Cerebellar cortex (tissue), 1 donor: ENCODE results near the gene ZNF212.
"Not testable (repeated sequence)": the region's sequence is repeated elsewhere in the genome, so short reads cannot be mapped to it uniquely, and the experiment has no call there.

Experiments
- DNase-seq: peaks from one replicate; pipeline ENCODE4 v3.0.0-alpha.2; 2015; ENCODE audit warnings: low spot score

Gene ZNF212

GRCh38 chr7:149253665-149254064 lies 14.2 kb downstream of the ZNF212 start:
- DNase-seq: no peak

GRCh38 chr7:149254181-149254858 lies 14.9 kb downstream of the ZNF212 start:
- DNase-seq: no peak

GRCh38 chr7:149255174-149255573 lies 15.7 kb downstream of the ZNF212 start:
- DNase-seq: no peak

GRCh38 chr7:149256568-149256967 lies 17.1 kb downstream of the ZNF212 start:
- DNase-seq: no peak

- DNase-seq: no peak
These were observed 17.7 kb downstream of the ZNF212 start for GRCh38 chr7:149257146-149257545.

- DNase-seq: peak; percentile 48
These were observed 21.9 kb downstream of the ZNF212 start for GRCh38 chr7:149261316-149261828.

GRCh38 chr7:149261829-149262617 lies 22.6 kb downstream of the ZNF212 start, which contains the start of gene ZNF783:
ZNF783 (plus strand) TSS chr7:149262196; CDS start chr7:149262334, 138 bp downstream.
- peak; percentile 77 for DNase-seq

GRCh38 chr7:149266451-149266850 lies 27.0 kb downstream of the ZNF212 start:
- DNase-seq: no peak

GRCh38 chr7:149267733-149268132 lies 28.3 kb downstream of the ZNF212 start:
- no peak for DNase-seq

GRCh38 chr7:149274424-149274823 lies 35.0 kb downstream of the ZNF212 start:
- DNase-seq: not testable (repeated sequence)

GRCh38 chr7:149277871-149278270 lies 38.4 kb downstream of the ZNF212 start:
- no peak for DNase-seq

GRCh38 chr7:149278396-149278795 lies 38.9 kb downstream of the ZNF212 start:
- DNase-seq: no peak

- no peak for DNase-seq
These were observed 39.8 kb downstream of the ZNF212 start for GRCh38 chr7:149279111-149279743.

GRCh38 chr7:149280151-149280550 lies 40.7 kb downstream of the ZNF212 start:
- no peak for DNase-seq

- DNase-seq: no peak
These were observed 41.4 kb downstream of the ZNF212 start for GRCh38 chr7:149280661-149281507.

- no peak for DNase-seq
These were observed 42.3 kb downstream of the ZNF212 start for GRCh38 chr7:149281508-149282330.

- DNase-seq: no peak
These were observed 42.8 kb downstream of the ZNF212 start for GRCh38 chr7:149282331-149282655.

GRCh38 chr7:149283321-149283720 lies 43.9 kb downstream of the ZNF212 start:
- no peak for DNase-seq

GRCh38 chr7:149284343-149284742 lies 44.9 kb downstream of the ZNF212 start:
- DNase-seq: peak; percentile 18

- DNase-seq: peak; percentile 92
These were observed 45.6 kb downstream of the ZNF212 start for GRCh38 chr7:149284850-149285585.
